Lung (tissue), 12 donors: ENCODE data around the gene TUBGCP2. TPM values are rescaled to one million over a fixed set of nuclear protein-coding genes. Genes with fewer than 3 reads are reported as not detected.
A peak's percentile ranks its signal among the peaks of the same experiment; 100 is the strongest.

Source experiments
- ATAC-seq: fragments of 200-7000 bp; cut with Tn5 transposase; one replicate; pipeline ENCODE4 v1.9.1; 2020; ENCODE audit warnings: moderate number of reproducible peaks; ENCODE audit not compliant: insufficient read depth, low FRiP score
- DNase-seq, 3 donors: peaks; one replicate each; pipeline ENCODE4 v3.0.0-alpha.2; 2013 to 2017
- H3K27ac ChIP-seq, 2 donors: one replicate each; pipeline ENCODE4 v1.5.1; 2013; ENCODE audit warnings: mild to moderate bottlenecking in 2 of 2, moderate library complexity in 2 of 2, control low read depth in 1 of 2, inconsistent platforms in 1 of 2, low read depth in 1 of 2, low read length in 1 of 2
- H3K27me3 ChIP-seq, 3 donors: one replicate each; pipeline ENCODE4 v1.5.1; 2013; ENCODE audit warnings: low read length in 2 of 3; ENCODE audit not compliant: control insufficient read depth in 3 of 3, insufficient read depth in 3 of 3
- H3K36me3 ChIP-seq, 4 donors: one replicate each; pipeline ENCODE4 v1.5.1; 2013; ENCODE audit warnings: low read length in 4 of 4, mild to moderate bottlenecking in 1 of 4, moderate library complexity in 1 of 4; ENCODE audit not compliant: control insufficient read depth in 4 of 4, insufficient read depth in 4 of 4
- H3K4me1 ChIP-seq, 5 donors: one replicate each; pipeline ENCODE4 v1.5.1; 2013; ENCODE audit warnings: low read length in 5 of 5, mild to moderate bottlenecking in 2 of 5, moderate library complexity in 1 of 5; ENCODE audit not compliant: control insufficient read depth in 5 of 5, insufficient read depth in 5 of 5
- H3K4me3 ChIP-seq: one replicate; pipeline ENCODE4 v1.5.1; 2013; ENCODE audit warnings: mild to moderate bottlenecking, control low read depth, moderate library complexity
- H3K9ac ChIP-seq, 2 donors: one replicate each; pipeline ENCODE4 v1.5.1; 2013; ENCODE audit warnings: low read length in 2 of 2, control low read depth in 1 of 2; ENCODE audit not compliant: insufficient read depth in 1 of 2
- H3K9me3 ChIP-seq, 4 donors: one replicate each; pipeline ENCODE4 v1.5.1; 2013; ENCODE audit warnings: low read length in 3 of 4, mild to moderate bottlenecking in 1 of 4, moderate library complexity in 1 of 4; ENCODE audit not compliant: control insufficient read depth in 4 of 4, insufficient read depth in 3 of 4
- WGBS, 2 donors: extraction: QIAGEN DNeasy Blood & Tissue Kit; methylation state at CpG; one replicate each; pipeline ENCODE4 v1.1.7; 2013; 5-methylcytosine and 5-hydroxymethylcytosine counted together
- polyA plus RNA-seq, 2 donors: library from polyadenylated mRNA; stranded (reverse); fragments of 200-250 nt; gene quantifications; one replicate each; pipeline ENCODE4 v1.2.1, GENCODE V29; 2013
- total RNA-seq, 2 donors: library from RNA; depleted of rRNA in 1 of 2; stranded (reverse); fragments of >200 nt in 1 of 2; gene quantifications; one replicate each; pipeline ENCODE4 v1.2.1, GENCODE V29; 2014 to 2021
- TF ChIP-seq, protein P1 (sequence below): IDR thresholded peaks from 2 replicates; pipeline ENCODE4 v1.5.1; 2012; ENCODE audit warnings: mild to moderate bottlenecking; ENCODE audit errors: control extremely low read depth, extremely low read depth
- donor health status: control.
- donor health status: control.
- donor health status: Bipolar disorder and iron deficiency.
- donor health status: healthy.
- donor health status: DM: yes; HTN: yes; CAD: no.

Gene TUBGCP2
- total and polyA plus RNA-seq, 4 donors, result 39.2 to 66.2 (median 53.8) TPM

- no peak overlapping the region for H3K9ac ChIP-seq
- no peak for ATAC-seq
These were observed 29.1 kb downstream of the TUBGCP2 start for GRCh38 chr10:133279326-133280226.

GRCh38 chr10:133278577-133279265 is 30.0 kb downstream of the TUBGCP2 start:
- Histone ChIP-seq H3K36me3 (peaks cover 8 to 50% (median 23%) of the 10 kb centered on the region in 4 donors), H3K27me3 (no peaks in the 10 kb centered on the region), H3K4me1 (peaks cover 0 to 11% (median 6%) of the 10 kb centered on the region in 5 donors), H3K27ac (peak overlapping the region in 1 of 2 donors; percentile 54), H3K4me3 (no peak overlapping the region), H3K9me3 (peaks cover 0 to 2% (median 0%) of the 10 kb centered on the region in 4 donors), H3K9ac (no peak overlapping the region)
- WGBS, 2 donors, result 30 to 52% methylated on average over 17 to 19 of the region's 19 CpGs
- peak; percentile 36 for ATAC-seq
- DNase-seq, result peak in 1 of 3 donors; percentile 35
- TF ChIP-seq, protein P1, sequence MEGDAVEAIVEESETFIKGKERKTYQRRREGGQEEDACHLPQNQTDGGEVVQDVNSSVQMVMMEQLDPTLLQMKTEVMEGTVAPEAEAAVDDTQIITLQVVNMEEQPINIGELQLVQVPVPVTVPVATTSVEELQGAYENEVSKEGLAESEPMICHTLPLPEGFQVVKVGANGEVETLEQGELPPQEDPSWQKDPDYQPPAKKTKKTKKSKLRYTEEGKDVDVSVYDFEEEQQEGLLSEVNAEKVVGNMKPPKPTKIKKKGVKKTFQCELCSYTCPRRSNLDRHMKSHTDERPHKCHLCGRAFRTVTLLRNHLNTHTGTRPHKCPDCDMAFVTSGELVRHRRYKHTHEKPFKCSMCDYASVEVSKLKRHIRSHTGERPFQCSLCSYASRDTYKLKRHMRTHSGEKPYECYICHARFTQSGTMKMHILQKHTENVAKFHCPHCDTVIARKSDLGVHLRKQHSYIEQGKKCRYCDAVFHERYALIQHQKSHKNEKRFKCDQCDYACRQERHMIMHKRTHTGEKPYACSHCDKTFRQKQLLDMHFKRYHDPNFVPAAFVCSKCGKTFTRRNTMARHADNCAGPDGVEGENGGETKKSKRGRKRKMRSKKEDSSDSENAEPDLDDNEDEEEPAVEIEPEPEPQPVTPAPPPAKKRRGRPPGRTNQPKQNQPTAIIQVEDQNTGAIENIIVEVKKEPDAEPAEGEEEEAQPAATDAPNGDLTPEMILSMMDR, result no peak

More at GRCh38 chr10:133279326-133280226, 29.1 kb downstream of the TUBGCP2 start:
- WGBS, 2 donors, result 44 to 71% methylated on average over 24 of the region's 24 CpGs
- peak overlapping the region in 1 of 2 donors; percentile 54 for H3K27ac ChIP-seq
- no peak overlapping the region for H3K4me3 ChIP-seq
- peaks cover 0 to 11% (median 6%) of the 10 kb centered on the region in 5 donors for H3K4me1 ChIP-seq
- TF ChIP-seq, protein P1, result no peak
- no peaks in the 10 kb centered on the region for H3K27me3 ChIP-seq
- peaks cover 0 to 4% (median 0%) of the 10 kb centered on the region in 4 donors for H3K9me3 ChIP-seq
- peaks cover 8 to 57% (median 28%) of the 10 kb centered on the region in 4 donors for H3K36me3 ChIP-seq
- no peak for DNase-seq

DNA sequence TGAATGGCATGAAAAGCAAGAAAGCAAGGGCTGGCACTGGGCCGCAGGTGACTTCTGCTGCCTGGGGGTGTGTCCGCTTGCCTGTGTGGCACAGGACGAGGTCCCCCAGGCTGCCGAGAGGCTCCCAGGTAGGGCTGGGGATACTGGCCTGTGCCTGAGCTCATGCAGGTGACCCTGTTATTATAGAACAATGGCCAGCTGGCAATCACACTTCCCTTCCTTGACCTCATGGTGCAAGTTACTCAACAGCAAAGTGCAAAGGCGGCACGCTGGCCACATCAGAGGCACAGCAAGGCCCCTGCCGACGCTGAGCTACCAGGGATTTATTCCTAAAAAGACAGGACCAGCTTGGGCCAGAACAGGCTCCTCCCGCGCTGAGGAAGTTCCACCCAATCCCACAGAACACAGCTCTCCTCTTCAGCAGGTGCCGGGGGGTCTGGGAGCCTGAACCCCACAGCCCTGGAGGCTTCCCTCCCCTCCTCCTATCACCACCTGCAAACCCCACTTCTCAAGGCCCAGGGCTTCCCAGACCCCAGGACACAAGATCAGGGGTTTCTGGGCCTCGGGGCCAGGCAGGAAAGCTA is 30.6 kb downstream of the TUBGCP2 start:
- DNase-seq (no peak), ATAC-seq (no peak)
- peaks cover 0 to 11% (median 6%) of the 10 kb centered on the region in 5 donors for H3K4me1 ChIP-seq
- no peak overlapping the region for H3K4me3 ChIP-seq
- peak overlapping the region in 1 of 2 donors; percentile 54 for H3K27ac ChIP-seq
- H3K36me3 ChIP-seq, result peaks cover 3 to 44% (median 19%) of the 10 kb centered on the region in 4 donors
- no peak overlapping the region for H3K9ac ChIP-seq
- H3K27me3 ChIP-seq, result no peaks in the 10 kb centered on the region
- no peaks in the 10 kb centered on the region for H3K9me3 ChIP-seq
- TF ChIP-seq, protein P1, result no peak
- 41 to 63% methylated on average over 12 of the region's 12 CpGs for WGBS, 2 donors
